DOHH2 (cell line): ENCODE results near the gene ZC3H6.

Source experiments
- H3F3A ChIP-seq: fragments of 200-600 bp; sonication (generic), shearing (Covaris generic); 2 replicates; pipeline ENCODE4 v1.6.0; 2016; ENCODE audit warnings: antibody characterized with exemption, mild to moderate bottlenecking; ENCODE audit not compliant: control insufficient read depth, insufficient read depth
- H3K27ac ChIP-seq: fragments of 200-600 bp; sonication (generic); 2 replicates; pipeline ENCODE4 v1.5.1; 2014; ENCODE audit warnings: low read depth, mild to moderate bottlenecking, low read length, moderate library complexity
- H3K27me3 ChIP-seq: fragments of 200-600 bp; sonication (generic); 2 replicates; pipeline ENCODE4 v1.6.1; 2014; ENCODE audit warnings: mild to moderate bottlenecking, low read length, mixed read lengths; ENCODE audit not compliant: control insufficient read depth
- H3K36me3 ChIP-seq: fragments of 200-600 bp; sonication (generic); 2 replicates; pipeline ENCODE4 v1.6.1; 2014; ENCODE audit warnings: mild to moderate bottlenecking, low read length, moderate library complexity, mixed read lengths; ENCODE audit not compliant: control insufficient read depth
- H3K4me1 ChIP-seq: fragments of 200-600 bp; sonication (generic); 2 replicates; pipeline ENCODE4 v1.6.1; 2014; ENCODE audit warnings: mild to moderate bottlenecking, low read length, mixed read lengths; ENCODE audit not compliant: control insufficient read depth
- H3K4me2 ChIP-seq: fragments of 200-600 bp; sonication (generic); 2 replicates; pipeline ENCODE4 v1.6.0; 2014; ENCODE audit warnings: mild to moderate bottlenecking, low read length, moderate library complexity
- H3K4me3 ChIP-seq: fragments of 200-600 bp; sonication (generic); 2 replicates; pipeline ENCODE4 v1.5.1; 2014; ENCODE audit warnings: mild to moderate bottlenecking, low read length, mixed read lengths
- H3K79me2 ChIP-seq: fragments of 200-600 bp; sonication (generic); 2 replicates; pipeline ENCODE4 v1.6.1; 2014; ENCODE audit warnings: mild to moderate bottlenecking, low read length, mixed read lengths; ENCODE audit not compliant: control insufficient read depth
- H3K9me2 ChIP-seq: fragments of 200-600 bp; sonication (generic); replicated peaks from 2 replicates; pipeline ENCODE4 v1.6.1; 2014; ENCODE audit warnings: mild to moderate bottlenecking, low read length, mixed read lengths; ENCODE audit not compliant: control insufficient read depth
- H3K9me3 ChIP-seq: fragments of 200-600 bp; sonication (generic); 2 replicates; pipeline ENCODE4 v1.6.1; 2014; ENCODE audit warnings: antibody characterized with exemption, low read length, mixed read lengths; ENCODE audit not compliant: control insufficient read depth, insufficient read depth
- H4K20me1 ChIP-seq: fragments of 200-600 bp; sonication (generic); 2 replicates; pipeline ENCODE4 v1.6.0; 2014; ENCODE audit warnings: low read depth, mild to moderate bottlenecking, antibody characterized with exemption, low read length, moderate library complexity; ENCODE audit not compliant: control insufficient read depth, insufficient read depth
- EZH2phosphoT487 ChIP-seq: fragments of 200-600 bp; sonication (generic); IDR thresholded peaks from 2 replicates; pipeline ENCODE4 v1.6.1; 2017; ENCODE audit warnings: borderline replicate concordance, mild to moderate bottlenecking, antibody characterized with exemption, low read length, moderate library complexity, mixed read lengths
- TF ChIP-seq, protein P1 (sequence below): fragments of 200-600 bp; sonication (generic); IDR thresholded peaks from one replicate; pipeline ENCODE4 v1.5.1; 2014; ENCODE audit warnings: antibody characterized with exemption, mild to moderate bottlenecking, low read depth, low read length; ENCODE audit not compliant: poor library complexity, severe bottlenecking

Gene ZC3H6

DNA sequence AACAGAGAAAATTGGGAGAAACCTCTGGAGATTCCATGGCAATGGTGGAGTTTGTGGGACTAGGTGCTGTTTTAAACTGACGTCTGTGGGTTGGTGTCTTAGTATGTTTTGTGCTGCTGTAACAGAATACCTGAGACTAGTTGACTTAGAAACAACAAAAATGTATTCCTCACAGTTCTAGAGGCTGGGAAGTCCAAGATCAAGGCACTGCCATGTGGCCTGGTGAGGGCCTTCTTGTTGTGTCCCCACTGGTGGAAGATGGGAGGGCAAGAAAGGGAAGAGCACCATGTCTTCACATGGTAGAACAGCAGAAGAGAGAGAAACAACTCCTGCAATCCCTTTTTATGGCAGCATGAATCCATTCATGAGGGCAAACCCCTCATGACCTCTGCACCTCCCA, 6.8 kb upstream of the ZC3H6 start:
- Histone ChIP-seq H3K4me3 (no peak overlapping the region), H3K4me1 (peaks cover under 1% of the 10 kb centered on the region; the same call in 1 of the 2 replicates), H3K36me3 (no peaks in the 10 kb centered on the region), H3K79me2 (no peaks in the 10 kb centered on the region), H3K4me2 (no peak overlapping the region), H3K9me3 (no peaks in the 10 kb centered on the region), H3K27me3 (no peaks in the 10 kb centered on the region), H3K9me2 (no peaks in the 10 kb centered on the region), H3F3A (peaks cover 6% of the 10 kb centered on the region), H3K27ac (no peak overlapping the region), H4K20me1 (no peaks in the 10 kb centered on the region)
- no peak for TF ChIP-seq EZH2phosphoT487
- TF ChIP-seq, protein P1, sequence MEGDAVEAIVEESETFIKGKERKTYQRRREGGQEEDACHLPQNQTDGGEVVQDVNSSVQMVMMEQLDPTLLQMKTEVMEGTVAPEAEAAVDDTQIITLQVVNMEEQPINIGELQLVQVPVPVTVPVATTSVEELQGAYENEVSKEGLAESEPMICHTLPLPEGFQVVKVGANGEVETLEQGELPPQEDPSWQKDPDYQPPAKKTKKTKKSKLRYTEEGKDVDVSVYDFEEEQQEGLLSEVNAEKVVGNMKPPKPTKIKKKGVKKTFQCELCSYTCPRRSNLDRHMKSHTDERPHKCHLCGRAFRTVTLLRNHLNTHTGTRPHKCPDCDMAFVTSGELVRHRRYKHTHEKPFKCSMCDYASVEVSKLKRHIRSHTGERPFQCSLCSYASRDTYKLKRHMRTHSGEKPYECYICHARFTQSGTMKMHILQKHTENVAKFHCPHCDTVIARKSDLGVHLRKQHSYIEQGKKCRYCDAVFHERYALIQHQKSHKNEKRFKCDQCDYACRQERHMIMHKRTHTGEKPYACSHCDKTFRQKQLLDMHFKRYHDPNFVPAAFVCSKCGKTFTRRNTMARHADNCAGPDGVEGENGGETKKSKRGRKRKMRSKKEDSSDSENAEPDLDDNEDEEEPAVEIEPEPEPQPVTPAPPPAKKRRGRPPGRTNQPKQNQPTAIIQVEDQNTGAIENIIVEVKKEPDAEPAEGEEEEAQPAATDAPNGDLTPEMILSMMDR: no peak

DNA sequence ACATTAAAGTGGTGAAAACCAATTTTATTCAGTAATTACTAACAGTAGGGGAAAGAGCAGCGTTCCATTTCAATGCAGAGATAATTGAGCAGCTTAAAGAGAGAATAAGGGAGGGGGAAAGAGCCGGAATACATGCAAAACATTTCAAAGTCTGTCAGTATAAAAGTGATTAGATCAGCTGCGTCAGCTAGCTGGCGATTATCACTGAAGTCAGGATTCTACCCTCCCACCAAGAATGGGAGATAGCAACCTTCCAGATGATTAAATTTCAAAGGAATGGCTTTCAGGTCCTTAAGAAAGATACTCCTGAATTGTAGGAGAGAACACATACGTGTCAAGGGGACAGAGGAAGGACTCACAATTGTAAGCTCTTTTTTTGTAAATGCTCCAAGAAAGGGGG, 2.7 kb upstream of the ZC3H6 start:
- H3K4me1 ChIP-seq: peaks cover 18% of the 10 kb centered on the region
- no peaks in the 10 kb centered on the region for H3K9me2 ChIP-seq
- TF ChIP-seq, protein P1: no peak
- no peak for TF ChIP-seq EZH2phosphoT487
- no peak overlapping the region for H3K27ac ChIP-seq
- peaks cover 4% of the 10 kb centered on the region for H3K36me3 ChIP-seq
- no peaks in the 10 kb centered on the region for H3K27me3 ChIP-seq
- H3K4me2 ChIP-seq: no peak overlapping the region
- H3K4me3 ChIP-seq: no peak overlapping the region
- H3K79me2 ChIP-seq: peaks cover 15% of the 10 kb centered on the region
- H3K9me3 ChIP-seq: no peaks in the 10 kb centered on the region
- peaks cover 10% of the 10 kb centered on the region for H3F3A ChIP-seq
- no peaks in the 10 kb centered on the region for H4K20me1 ChIP-seq

DNA sequence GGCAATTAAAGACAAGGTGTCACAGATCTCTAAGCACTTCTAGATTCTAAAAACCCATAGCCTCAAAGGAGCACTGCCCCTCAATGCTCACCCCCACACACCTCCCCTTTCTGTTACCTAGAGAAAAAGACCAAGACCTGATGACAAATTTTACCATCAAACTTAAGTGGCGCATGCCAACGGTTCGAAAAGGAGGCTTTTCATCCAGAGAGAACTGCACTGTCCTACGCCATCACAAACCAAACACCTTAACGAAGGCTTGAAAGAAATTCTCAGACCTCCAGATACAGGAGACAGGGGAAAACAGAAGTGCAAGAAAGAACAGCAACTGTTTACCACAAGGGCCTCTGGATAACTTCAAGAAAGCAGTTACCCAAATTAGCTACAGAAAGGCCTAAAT, 2.0 kb upstream of the ZC3H6 start:
- Histone ChIP-seq H3K4me2 (no peak overlapping the region), H3K27me3 (no peaks in the 10 kb centered on the region), H3K36me3 (peaks cover 4% of the 10 kb centered on the region), H4K20me1 (no peaks in the 10 kb centered on the region), H3K9me3 (no peaks in the 10 kb centered on the region), H3K79me2 (peaks cover 19% of the 10 kb centered on the region), H3K4me3 (no peak overlapping the region), H3F3A (peaks cover 10% of the 10 kb centered on the region), H3K27ac (no peak overlapping the region), H3K4me1 (peaks cover 22% of the 10 kb centered on the region), H3K9me2 (no peaks in the 10 kb centered on the region)
- TF ChIP-seq, protein P1: no peak
- no peak for TF ChIP-seq EZH2phosphoT487
